Measurements from ENCODE around the gene MED25.

DNA sequence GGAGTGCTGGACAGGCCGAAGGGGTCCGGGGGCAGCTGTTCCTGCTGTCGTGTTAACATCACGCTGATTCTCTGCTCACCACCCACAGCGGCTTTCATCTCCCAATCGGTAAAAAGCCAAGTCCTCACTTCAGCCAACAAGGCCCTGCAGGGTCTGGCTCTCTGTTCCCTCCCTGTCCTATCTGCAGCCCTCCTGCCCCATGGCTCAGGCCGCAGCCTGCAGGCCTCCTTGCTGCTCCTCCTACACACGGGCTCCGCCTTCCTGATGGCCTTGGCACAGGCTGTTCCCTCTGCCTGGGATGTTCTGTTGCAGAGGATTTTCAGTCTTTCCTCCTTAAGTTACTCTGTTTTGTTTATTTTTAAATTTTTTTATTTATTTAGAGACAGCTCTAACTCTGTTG, 27.2 kb upstream of the MED25 start:
- TF ChIP-seq, protein P1, sequence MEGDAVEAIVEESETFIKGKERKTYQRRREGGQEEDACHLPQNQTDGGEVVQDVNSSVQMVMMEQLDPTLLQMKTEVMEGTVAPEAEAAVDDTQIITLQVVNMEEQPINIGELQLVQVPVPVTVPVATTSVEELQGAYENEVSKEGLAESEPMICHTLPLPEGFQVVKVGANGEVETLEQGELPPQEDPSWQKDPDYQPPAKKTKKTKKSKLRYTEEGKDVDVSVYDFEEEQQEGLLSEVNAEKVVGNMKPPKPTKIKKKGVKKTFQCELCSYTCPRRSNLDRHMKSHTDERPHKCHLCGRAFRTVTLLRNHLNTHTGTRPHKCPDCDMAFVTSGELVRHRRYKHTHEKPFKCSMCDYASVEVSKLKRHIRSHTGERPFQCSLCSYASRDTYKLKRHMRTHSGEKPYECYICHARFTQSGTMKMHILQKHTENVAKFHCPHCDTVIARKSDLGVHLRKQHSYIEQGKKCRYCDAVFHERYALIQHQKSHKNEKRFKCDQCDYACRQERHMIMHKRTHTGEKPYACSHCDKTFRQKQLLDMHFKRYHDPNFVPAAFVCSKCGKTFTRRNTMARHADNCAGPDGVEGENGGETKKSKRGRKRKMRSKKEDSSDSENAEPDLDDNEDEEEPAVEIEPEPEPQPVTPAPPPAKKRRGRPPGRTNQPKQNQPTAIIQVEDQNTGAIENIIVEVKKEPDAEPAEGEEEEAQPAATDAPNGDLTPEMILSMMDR (IDR thresholded peaks at IDR 0.05) = no peak
- TF ChIP-seq NFIC (IDR thresholded peaks at IDR 0.05; ENCODE audit: borderline replicate concordance) = no peak
- TF ChIP-seq FOXM1 (IDR thresholded peaks at IDR 0.05; ENCODE audit: low read depth) = no peak
- TF ChIP-seq YY1 (IDR thresholded peaks at IDR 0.05; ENCODE audit: low read depth) = no peak
- TF ChIP-seq, protein P2, sequence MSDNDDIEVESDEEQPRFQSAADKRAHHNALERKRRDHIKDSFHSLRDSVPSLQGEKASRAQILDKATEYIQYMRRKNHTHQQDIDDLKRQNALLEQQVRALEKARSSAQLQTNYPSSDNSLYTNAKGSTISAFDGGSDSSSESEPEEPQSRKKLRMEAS (IDR thresholded peaks at IDR 0.05; ENCODE audit: low read depth) = no peak
- TF ChIP-seq NRF1 (IDR thresholded peaks at IDR 0.05; ENCODE audit: low read depth, low read length) = no peak
- no peak for TF ChIP-seq RAD21 (IDR thresholded peaks at IDR 0.05; ENCODE audit: low read length)
- no peak for TF ChIP-seq JUND (IDR thresholded peaks at IDR 0.05)
- no peak for TF ChIP-seq EZH2phosphoT487 (IDR thresholded peaks at IDR 0.05; ENCODE audit: borderline replicate concordance, low read depth)
- TF ChIP-seq RXRA (IDR thresholded peaks at IDR 0.05; ENCODE audit: borderline replicate concordance, low read depth) = no peak
- TF ChIP-seq, protein P3, sequence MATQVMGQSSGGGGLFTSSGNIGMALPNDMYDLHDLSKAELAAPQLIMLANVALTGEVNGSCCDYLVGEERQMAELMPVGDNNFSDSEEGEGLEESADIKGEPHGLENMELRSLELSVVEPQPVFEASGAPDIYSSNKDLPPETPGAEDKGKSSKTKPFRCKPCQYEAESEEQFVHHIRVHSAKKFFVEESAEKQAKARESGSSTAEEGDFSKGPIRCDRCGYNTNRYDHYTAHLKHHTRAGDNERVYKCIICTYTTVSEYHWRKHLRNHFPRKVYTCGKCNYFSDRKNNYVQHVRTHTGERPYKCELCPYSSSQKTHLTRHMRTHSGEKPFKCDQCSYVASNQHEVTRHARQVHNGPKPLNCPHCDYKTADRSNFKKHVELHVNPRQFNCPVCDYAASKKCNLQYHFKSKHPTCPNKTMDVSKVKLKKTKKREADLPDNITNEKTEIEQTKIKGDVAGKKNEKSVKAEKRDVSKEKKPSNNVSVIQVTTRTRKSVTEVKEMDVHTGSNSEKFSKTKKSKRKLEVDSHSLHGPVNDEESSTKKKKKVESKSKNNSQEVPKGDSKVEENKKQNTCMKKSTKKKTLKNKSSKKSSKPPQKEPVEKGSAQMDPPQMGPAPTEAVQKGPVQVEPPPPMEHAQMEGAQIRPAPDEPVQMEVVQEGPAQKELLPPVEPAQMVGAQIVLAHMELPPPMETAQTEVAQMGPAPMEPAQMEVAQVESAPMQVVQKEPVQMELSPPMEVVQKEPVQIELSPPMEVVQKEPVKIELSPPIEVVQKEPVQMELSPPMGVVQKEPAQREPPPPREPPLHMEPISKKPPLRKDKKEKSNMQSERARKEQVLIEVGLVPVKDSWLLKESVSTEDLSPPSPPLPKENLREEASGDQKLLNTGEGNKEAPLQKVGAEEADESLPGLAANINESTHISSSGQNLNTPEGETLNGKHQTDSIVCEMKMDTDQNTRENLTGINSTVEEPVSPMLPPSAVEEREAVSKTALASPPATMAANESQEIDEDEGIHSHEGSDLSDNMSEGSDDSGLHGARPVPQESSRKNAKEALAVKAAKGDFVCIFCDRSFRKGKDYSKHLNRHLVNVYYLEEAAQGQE (IDR thresholded peaks at IDR 0.05; ENCODE audit: low read depth, low read length) = no peak
- no peak for TF ChIP-seq SMC3 (IDR thresholded peaks at IDR 0.05; ENCODE audit: low read depth, low read length)
